GM21619 (cell line): ENCODE measurements around the gene HES1.
A peak's percentile ranks its signal among the peaks of the same experiment; 100 is the strongest.
"Not testable (repeated sequence)": the region's sequence is repeated elsewhere in the genome, so short reads cannot be mapped to it uniquely, and the experiment has no call there.

ENCODE experiments used
- ATAC-seq: cut with Tn5 transposase; IDR thresholded peaks from one replicate; pipeline ENCODE4 v1.9.1; 2021; ENCODE audit not compliant: unreplicated experiment

HES1 gene

DNA sequence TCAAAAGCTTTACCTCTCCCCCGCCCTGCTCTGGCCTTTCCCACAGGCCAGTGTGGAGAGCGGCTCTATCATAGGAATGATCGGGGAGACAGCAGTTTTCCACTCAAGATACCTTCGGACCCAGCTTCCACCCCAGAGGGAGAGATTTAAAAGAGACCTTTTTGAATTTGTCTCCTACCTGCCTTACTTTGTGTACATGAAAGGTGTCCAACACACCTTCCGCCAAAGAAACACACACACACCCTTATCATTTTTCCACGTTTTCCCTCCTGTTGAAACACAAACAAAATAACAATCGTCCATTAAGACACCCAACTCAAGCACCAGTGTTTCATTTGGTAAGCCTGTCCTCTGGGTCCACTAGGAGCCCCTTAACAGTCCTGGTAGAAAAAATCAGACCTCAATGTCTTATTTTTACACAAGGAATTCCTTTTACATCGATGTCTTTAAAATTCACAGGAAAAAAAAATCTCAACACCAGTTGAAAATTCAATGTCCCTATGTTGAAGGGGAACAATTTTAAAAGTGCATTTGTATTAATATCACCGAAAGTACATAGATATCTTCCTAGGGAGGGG lies 4.0 kb downstream of the HES1 start:
- ATAC-seq = no peak

DNA sequence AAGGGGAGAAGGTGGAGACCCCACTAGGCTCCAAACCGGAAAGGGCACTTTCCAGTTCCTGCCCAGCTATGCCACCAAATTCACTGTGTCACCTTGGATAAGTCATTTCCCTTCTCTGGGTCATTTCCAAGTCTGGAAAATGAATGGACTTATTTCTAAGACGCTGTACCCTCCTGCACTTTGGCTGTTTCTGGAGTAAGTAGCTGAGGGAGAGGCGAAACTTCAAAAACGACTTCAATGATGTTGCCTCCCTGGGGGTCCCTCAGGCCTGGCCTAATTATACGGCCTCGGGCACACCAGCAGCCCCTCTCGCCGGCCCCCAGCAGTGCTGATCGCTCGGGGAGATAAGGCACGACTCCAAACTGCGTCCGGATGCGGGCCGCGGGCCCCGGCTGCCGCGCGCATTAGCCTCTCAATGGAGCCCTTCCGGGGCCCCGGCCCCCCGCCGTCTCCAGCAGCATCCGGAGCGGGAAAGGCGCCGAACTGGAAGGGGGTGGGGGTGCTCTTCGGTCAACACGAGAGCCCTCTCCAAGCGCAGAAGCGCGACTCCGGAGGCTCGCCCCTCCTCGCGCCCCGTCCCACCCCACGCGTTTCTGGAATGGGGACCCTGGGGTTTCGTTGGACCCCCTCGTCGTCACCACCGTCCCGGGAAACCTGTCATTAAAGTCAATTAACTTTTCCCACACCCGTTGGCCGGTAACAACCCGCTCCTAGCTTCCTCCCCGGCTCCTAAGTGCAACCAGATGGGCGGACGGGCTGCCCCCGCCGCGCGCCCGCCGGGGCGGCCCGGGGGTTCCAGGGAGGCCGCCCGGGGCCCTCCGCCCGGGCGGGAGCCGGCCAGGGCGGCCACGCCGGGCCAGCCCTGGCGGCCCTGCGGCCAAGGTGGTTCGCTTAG lies 4.8 kb downstream of the HES1 start:
- no peak for ATAC-seq

- ATAC-seq = peak; percentile 43
Observed at GRCh38 chr3:194141415-194142155, 5.6 kb downstream of the HES1 start.

DNA sequence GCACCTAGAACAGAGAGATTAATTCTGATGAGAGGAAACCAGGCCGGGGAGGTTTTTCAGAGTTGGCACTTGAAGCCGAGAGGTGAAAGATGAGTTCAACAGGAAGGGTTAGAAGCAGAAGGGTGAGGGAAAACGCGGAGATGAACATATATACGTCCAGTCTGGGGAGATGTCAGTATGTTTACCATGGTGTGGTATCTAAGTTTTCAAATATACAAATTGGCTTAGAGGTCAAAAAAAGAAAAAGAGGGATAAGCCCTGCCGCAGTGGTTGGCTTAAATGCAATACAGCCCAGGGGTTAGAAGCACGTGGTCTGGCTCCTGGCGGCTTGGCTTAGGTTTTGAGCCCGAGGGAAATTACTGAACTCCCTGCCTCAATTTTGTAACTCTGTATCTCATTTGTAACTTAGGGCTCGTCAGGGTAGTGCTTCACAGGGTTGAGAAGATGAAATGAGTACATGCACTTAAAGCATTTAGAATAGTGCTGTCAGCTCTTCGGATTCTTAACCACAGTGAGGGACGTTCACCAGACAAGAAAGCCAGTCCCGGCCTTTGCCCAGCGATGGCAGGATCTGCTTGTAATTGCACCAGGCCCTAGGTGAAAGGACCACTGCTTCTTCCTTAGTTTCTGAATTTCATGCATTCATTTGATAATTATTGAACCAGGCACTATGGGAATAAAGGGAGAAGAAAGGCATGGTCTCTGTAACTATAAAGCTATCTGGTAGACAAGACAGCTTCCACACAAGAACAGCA lies 6.4 kb downstream of the HES1 start:
- ATAC-seq = no peak

- ATAC-seq = no peak
Observed at GRCh38 chr3:194145702-194146101, 9.8 kb downstream of the HES1 start.

- ATAC-seq = no peak
Observed at GRCh38 chr3:194147679-194148078, 11.7 kb downstream of the HES1 start.

- no peak for ATAC-seq
Observed at GRCh38 chr3:194148383-194148782, 12.4 kb downstream of the HES1 start.

DNA sequence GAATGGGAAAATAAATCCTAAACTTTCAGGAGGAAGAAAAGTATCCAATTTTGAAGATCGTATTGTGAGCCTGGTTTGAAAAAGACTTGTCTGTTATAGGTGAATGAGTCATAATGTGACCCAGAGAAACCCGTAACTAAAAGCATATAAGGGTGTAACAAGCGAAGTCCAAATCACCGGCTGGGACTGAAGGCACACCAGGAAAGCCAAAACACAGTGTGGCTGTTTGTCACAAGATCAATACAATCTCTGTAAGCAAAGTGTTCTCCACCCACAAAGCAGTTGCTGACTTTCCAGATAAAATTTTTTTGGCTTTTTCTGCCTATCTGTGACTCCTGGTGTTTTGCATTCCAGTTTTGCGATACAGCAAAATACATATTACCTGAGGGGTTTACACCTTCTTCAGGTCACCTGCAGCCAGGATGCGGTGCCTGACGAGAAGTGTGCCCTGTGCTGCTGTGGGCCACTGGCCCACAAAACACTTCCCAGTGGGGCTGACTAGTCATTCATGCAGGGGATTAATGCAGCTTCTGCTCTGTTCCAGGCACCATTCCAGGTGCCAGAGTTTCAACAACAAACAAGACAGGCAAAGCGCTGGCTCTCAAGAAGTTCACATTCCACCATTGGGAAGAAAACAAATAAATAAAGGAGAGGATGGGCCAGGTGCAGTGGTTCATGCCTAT lies 14.4 kb downstream of the HES1 start:
- no peak for ATAC-seq

- not testable (repeated sequence) for ATAC-seq
Observed at GRCh38 chr3:194150935-194151302, 15.0 kb downstream of the HES1 start.

- ATAC-seq = no peak
Observed at GRCh38 chr3:194154346-194154745, 18.4 kb downstream of the HES1 start.

DNA sequence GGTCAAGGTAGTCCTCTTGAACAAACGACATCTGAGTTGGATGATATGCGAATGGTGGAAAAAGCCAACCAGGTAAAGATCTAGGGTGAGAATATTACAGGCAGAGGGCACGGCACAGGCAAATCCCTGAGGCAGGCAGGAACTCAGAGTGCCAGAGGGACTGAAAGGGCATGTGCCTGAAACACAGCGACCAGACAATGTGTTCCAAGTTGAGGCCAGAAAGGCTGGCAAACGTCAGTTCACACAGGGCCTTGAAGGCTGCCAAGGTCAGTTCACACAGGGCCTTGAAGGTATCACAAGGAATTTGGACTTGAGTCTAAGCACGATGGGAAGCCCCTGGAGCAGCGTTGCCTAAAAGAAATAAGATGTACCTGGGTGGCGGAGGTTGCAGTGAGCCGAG lies 20.1 kb downstream of the HES1 start:
- ATAC-seq = no peak

DNA sequence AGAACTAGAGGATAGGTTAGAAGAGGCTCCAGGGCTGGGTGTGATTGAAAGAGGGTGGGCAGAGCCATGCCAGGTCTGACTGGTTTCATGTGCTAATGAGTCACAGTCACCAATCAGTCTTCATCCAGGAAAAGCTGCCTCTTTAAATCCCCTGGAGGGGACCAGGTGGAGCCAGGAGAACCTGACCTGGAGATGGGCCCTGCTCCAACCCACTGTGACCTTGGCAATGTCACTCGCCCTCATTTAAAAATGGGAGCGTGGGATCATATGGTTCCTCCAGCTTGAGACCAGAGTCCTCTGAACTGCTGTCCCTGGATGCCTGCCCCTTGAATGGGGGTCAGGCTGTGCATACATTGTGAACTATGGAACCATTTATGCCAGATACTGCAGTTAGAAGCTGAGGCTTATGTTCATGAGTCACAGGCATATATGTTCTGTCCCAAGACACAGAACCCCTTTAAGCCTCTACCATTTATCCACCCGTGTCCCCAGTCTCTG lies 23.0 kb downstream of the HES1 start:
- ATAC-seq = no peak

- no peak for ATAC-seq
Observed at GRCh38 chr3:194160158-194160557, 24.2 kb downstream of the HES1 start.

GRCh38 chr3:194161131-194162045 lies 25.4 kb downstream of the HES1 start:
- ATAC-seq = no peak

GRCh38 chr3:194162070-194162678 lies 26.2 kb downstream of the HES1 start:
- ATAC-seq = no peak

GRCh38 chr3:194162817-194163584 lies 27.1 kb downstream of the HES1 start:
- no peak for ATAC-seq

- no peak for ATAC-seq
Observed at GRCh38 chr3:194163697-194164096, 27.7 kb downstream of the HES1 start.

DNA sequence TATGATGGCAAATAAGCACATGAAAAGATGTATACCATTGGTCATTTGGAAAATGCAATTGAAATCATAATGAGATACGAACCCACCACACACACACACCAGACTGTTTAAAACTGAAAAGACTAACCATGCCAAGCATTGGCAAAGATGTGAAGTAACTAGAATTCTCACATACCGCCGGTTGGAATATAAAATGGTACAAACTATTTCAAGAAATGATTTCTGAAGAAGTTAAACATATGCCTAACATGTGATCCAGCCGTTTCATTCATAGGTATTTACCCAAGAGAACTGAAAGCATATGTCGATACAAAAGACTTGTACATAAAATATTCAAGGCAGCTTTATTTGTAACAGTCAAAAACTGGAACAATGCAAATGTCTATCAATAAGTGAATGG lies 28.9 kb downstream of the HES1 start:
- no peak for ATAC-seq
